ENCODE results near the gene ACSL3. TPM values are rescaled to one million over a fixed set of nuclear protein-coding genes. Genes with fewer than 3 reads are reported as not detected.

The ACSL3 gene
- total RNA-seq, 1 experiment from 2014 or later: 236 TPM

DNA sequence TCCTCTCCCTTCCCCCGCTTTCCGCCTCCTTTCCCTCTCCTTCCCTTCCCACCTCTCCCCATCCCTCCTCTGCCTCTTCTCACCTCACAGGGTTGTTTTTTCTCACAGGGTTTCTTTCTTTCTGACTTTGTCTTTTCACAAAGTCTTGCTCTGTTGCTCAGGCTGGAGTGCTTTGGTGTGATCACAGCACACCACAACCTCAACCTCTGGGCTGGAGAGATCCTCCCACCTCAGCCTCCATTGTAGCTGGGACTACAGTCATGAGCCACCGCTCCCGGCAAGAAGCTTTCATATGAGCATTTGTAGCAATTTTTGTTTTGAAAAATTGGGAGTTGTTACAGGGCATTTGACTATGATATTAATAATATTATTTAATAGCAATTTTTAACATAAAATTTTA is 32.9 kb downstream of the ACSL3 start:
- Histone ChIP-seq H3K79me2 (ENCODE audit: low read length) (peaks cover 77% of the 10 kb centered on the region), H3F3A (ENCODE audit: low read length, unreplicated experiment) (no peaks in the 10 kb centered on the region), H3K27ac (ENCODE audit: low read length) (no peak overlapping the region), H4K20me1 (ENCODE audit: low read length) (peaks cover 72% of the 10 kb centered on the region), H3K9me2 (replicated peaks; ENCODE audit: low read length) (no peaks in the 10 kb centered on the region), H3K4me2 (ENCODE audit: low read length) (no peak overlapping the region), H3K36me3 (ENCODE audit: low read depth, low read length) (peaks cover 28% of the 10 kb centered on the region), H3K27me3 (ENCODE audit: low read length) (no peaks in the 10 kb centered on the region), H3K9me3 (ENCODE audit: low read length) (no peaks in the 10 kb centered on the region), H3K4me3 (ENCODE audit: low read length) (no peak overlapping the region), H3K9ac (ENCODE audit: low read length) (no peak overlapping the region), H3K4me1 (ENCODE audit: insufficient read depth, low read length) (peaks cover 12% of the 10 kb centered on the region), H2AFZ (ENCODE audit: low read length) (no peak overlapping the region)
- intact Hi-C loops (cut with micrococcal nuclease): no loop called here
- no peak for ATAC-seq
- ChIA-PET POLR2A (ENCODE audit: unreplicated experiment) (no interaction called here), CTCF (no interaction called here)
- TF ChIP-seq EZH2 (IDR thresholded peaks at IDR 0.05; ENCODE audit: low read length, unreplicated experiment) (no peak), EZH2phosphoT487 (IDR thresholded peaks at IDR 0.05; ENCODE audit: borderline replicate concordance, low read length) (no peak)
- TF ChIP-seq, protein P1, sequence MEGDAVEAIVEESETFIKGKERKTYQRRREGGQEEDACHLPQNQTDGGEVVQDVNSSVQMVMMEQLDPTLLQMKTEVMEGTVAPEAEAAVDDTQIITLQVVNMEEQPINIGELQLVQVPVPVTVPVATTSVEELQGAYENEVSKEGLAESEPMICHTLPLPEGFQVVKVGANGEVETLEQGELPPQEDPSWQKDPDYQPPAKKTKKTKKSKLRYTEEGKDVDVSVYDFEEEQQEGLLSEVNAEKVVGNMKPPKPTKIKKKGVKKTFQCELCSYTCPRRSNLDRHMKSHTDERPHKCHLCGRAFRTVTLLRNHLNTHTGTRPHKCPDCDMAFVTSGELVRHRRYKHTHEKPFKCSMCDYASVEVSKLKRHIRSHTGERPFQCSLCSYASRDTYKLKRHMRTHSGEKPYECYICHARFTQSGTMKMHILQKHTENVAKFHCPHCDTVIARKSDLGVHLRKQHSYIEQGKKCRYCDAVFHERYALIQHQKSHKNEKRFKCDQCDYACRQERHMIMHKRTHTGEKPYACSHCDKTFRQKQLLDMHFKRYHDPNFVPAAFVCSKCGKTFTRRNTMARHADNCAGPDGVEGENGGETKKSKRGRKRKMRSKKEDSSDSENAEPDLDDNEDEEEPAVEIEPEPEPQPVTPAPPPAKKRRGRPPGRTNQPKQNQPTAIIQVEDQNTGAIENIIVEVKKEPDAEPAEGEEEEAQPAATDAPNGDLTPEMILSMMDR (conservative IDR thresholded peaks at IDR 0.05; ENCODE audit: low read depth, low read length): no peak
- BruUV-seq (replicated peaks): no TSS peak
- no peak for DNase-seq

DNA sequence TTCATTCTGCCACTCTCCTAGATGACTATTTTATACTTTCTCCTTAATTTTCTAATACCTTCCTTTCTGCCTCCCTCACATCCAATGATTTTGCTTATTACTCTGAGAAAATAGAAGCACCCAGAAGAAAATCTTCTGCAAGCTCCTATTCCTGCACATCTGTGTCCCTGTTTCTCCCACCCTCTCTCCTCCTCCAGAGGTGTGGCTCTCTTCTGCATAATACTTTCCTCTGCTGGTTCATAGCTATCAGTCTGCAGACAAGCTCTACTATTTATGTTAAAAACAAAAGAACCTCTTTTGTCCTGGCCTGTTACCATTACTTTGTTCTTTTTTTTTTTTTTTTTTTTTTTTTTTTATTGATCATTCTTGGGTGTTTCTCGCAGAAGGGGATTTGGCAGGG is 34.3 kb downstream of the ACSL3 start:
- POLR2A ChIA-PET (ENCODE audit: unreplicated experiment): no interaction called here
- intact Hi-C loops (cut with micrococcal nuclease): no loop called here
- Histone ChIP-seq H4K20me1 (ENCODE audit: low read length) (peaks cover 73% of the 10 kb centered on the region), H3K36me3 (ENCODE audit: low read depth, low read length) (peaks cover 16% of the 10 kb centered on the region), H3K27me3 (ENCODE audit: low read length) (no peaks in the 10 kb centered on the region), H3F3A (ENCODE audit: low read length, unreplicated experiment) (no peaks in the 10 kb centered on the region), H3K9me3 (ENCODE audit: low read length) (no peaks in the 10 kb centered on the region), H3K4me3 (ENCODE audit: low read length) (no peak overlapping the region), H3K4me1 (ENCODE audit: insufficient read depth, low read length) (peaks cover 25% of the 10 kb centered on the region), H3K27ac (ENCODE audit: low read length) (no peak overlapping the region), H3K4me2 (ENCODE audit: low read length) (no peak overlapping the region), H3K9ac (ENCODE audit: low read length) (no peak overlapping the region), H3K79me2 (ENCODE audit: low read length) (peaks cover 77% of the 10 kb centered on the region), H2AFZ (ENCODE audit: low read length) (no peak overlapping the region), H3K9me2 (replicated peaks; ENCODE audit: low read length) (no peaks in the 10 kb centered on the region)
- CTCF ChIA-PET: no interaction called here
- no peak for TF ChIP-seq EZH2phosphoT487 (IDR thresholded peaks at IDR 0.05; ENCODE audit: borderline replicate concordance, low read length)
- no peak for TF ChIP-seq EZH2 (IDR thresholded peaks at IDR 0.05; ENCODE audit: low read length, unreplicated experiment)
- TF ChIP-seq, protein P1 (conservative IDR thresholded peaks at IDR 0.05; ENCODE audit: low read depth, low read length): no peak
- no TSS peak for BruUV-seq (replicated peaks)
- DNase-seq (no peak), ATAC-seq (no peak)

DNA sequence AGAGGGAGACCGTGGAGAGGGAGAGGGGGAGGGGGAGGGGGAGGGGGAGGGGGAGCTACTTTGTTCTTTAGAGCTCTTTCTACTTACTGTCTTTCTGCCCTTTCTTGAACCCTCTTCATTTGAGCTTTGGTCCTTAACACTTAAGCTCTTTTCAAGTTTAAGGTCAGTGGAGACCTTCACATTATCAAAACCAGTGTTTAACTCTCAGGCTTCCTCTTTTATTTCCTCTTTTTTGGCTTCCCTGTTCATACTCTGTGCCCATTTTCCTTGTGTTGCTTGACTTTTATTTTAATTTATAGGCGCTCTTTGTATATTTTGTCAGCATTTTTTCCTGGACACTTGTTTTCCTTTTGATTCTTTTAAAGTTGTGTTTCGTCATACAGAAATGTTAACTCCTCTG is 37.1 kb downstream of the ACSL3 start:
- Histone ChIP-seq H3K9me3 (ENCODE audit: low read length) (no peaks in the 10 kb centered on the region), H2AFZ (ENCODE audit: low read length) (no peak overlapping the region), H3K9ac (ENCODE audit: low read length) (no peak overlapping the region), H3K36me3 (ENCODE audit: low read depth, low read length) (peaks cover 19% of the 10 kb centered on the region; the same call in 1 of the 2 replicates), H3K4me3 (ENCODE audit: low read length) (no peak overlapping the region), H3K27ac (ENCODE audit: low read length) (no peak overlapping the region), H3K27me3 (ENCODE audit: low read length) (no peaks in the 10 kb centered on the region), H3K9me2 (replicated peaks; ENCODE audit: low read length) (no peaks in the 10 kb centered on the region), H3K79me2 (ENCODE audit: low read length) (peaks cover 76% of the 10 kb centered on the region), H4K20me1 (ENCODE audit: low read length) (peaks cover 69% of the 10 kb centered on the region), H3F3A (ENCODE audit: low read length, unreplicated experiment) (no peaks in the 10 kb centered on the region), H3K4me1 (ENCODE audit: insufficient read depth, low read length) (peaks cover 20% of the 10 kb centered on the region), H3K4me2 (ENCODE audit: low read length) (no peak overlapping the region)
- BruUV-seq (replicated peaks): no TSS peak
- CTCF ChIA-PET: no interaction called here
- POLR2A ChIA-PET (ENCODE audit: unreplicated experiment): no interaction called here
- ATAC-seq (no peak), DNase-seq (no peak)
- TF ChIP-seq, protein P1 (conservative IDR thresholded peaks at IDR 0.05; ENCODE audit: low read depth, low read length): no peak
- TF ChIP-seq EZH2phosphoT487 (IDR thresholded peaks at IDR 0.05; ENCODE audit: borderline replicate concordance, low read length): no peak
- TF ChIP-seq EZH2 (IDR thresholded peaks at IDR 0.05; ENCODE audit: low read length, unreplicated experiment): no peak
- intact Hi-C loops (cut with micrococcal nuclease): no loop called here
